Spleen (tissue), 11 donors: ENCODE measurements around the gene DIP2C. TPM values are rescaled to one million over a fixed set of nuclear protein-coding genes. Genes with fewer than 3 reads are reported as not detected.

Experiments
- DNase-seq: peaks from one replicate; pipeline ENCODE4 v3.0.0-alpha.2; 2020
- H3K27ac ChIP-seq, 8 donors: fragments of 200-600 bp; sonication (generic) in 7 of 8; 1 replicate in 4 of 8; 2 replicates in 4 of 8; pipeline versions ENCODE4 v1.5.0 to v1.8.0; 2016 to 2021; ENCODE audit warnings: inconsistent platforms in 4 of 8, mild to moderate bottlenecking in 4 of 8, moderate library complexity in 1 of 8
- H3K27me3 ChIP-seq, 7 donors: fragments of 200-600 bp; sonication (generic) in 6 of 7; replicated peaks in 1 of 7; 1 replicate in 4 of 7; 2 replicates in 3 of 7; pipeline versions ENCODE4 v1.5.0 to v1.8.0; 2016 to 2021; ENCODE audit warnings: inconsistent platforms in 3 of 7, mild to moderate bottlenecking in 1 of 7
- H3K36me3 ChIP-seq, 6 donors: fragments of 200-600 bp; sonication (generic) in 5 of 6; 1 replicate in 4 of 6; 2 replicates in 2 of 6; pipeline versions ENCODE4 v1.5.0 to v1.8.0; 2016 to 2021; ENCODE audit warnings: inconsistent platforms in 2 of 6
- H3K4me1 ChIP-seq, 6 donors: fragments of 200-600 bp; sonication (generic) in 5 of 6; 1 replicate in 3 of 6; 2 replicates in 3 of 6; pipeline versions ENCODE4 v1.5.0 to v1.8.0; 2016 to 2021; ENCODE audit warnings: inconsistent platforms in 3 of 6
- H3K4me3 ChIP-seq, 8 donors: fragments of 200-600 bp; sonication (generic) in 7 of 8; 1 replicate in 4 of 8; 2 replicates in 4 of 8; pipeline versions ENCODE4 v1.5.0 to v1.8.0; 2016 to 2021; ENCODE audit warnings: inconsistent platforms in 4 of 8, mild to moderate bottlenecking in 4 of 8, moderate library complexity in 2 of 8
- H3K9me3 ChIP-seq, 8 donors: fragments of 200-600 bp; sonication (generic) in 7 of 8; 1 replicate in 4 of 8; 2 replicates in 4 of 8; pipeline versions ENCODE4 v1.5.0 to v1.8.0; 2016 to 2021; ENCODE audit warnings: inconsistent platforms in 4 of 8
- POLR2A ChIP-seq, 3 donors: fragments of 450-650 bp; IDR thresholded peaks; one replicate each; pipeline ENCODE4 v1.5.1; 2017; ENCODE audit warnings: antibody characterized with exemption in 3 of 3, mild to moderate bottlenecking in 1 of 3
- POLR2AphosphoS5 ChIP-seq, 3 donors: sonication (generic); formaldehyde crosslinking; IDR thresholded peaks; one replicate each; pipeline ENCODE4 v1.5.1; 2017; ENCODE audit warnings: antibody characterized with exemption in 3 of 3
- WGBS, 5 donors: extraction: QIAGEN DNeasy Blood & Tissue Kit in 3 of 5; methylation state at CpG; one replicate each; pipeline versions ENCODE4 v1.1.5 to v1.1.7; 2013 to 2018; 5-methylcytosine and 5-hydroxymethylcytosine counted together
- intact Hi-C: fragments of 100-400 bp; cut with DNase I; formaldehyde crosslinking; loops from one replicate; pipeline ENCODE4 v1.15.0; 2023; ENCODE audit warnings: low total_unique reads
- polyA plus RNA-seq, 3 donors: library from polyadenylated mRNA; stranded (reverse); fragments of 200-250 nt; gene quantifications; one replicate each; pipeline ENCODE4 v1.2.1, GENCODE V29; 2013
- total RNA-seq, 7 donors: library from RNA; depleted of rRNA in 3 of 7; stranded (reverse); fragments of >200 nt in 3 of 7; fragmentation: NEBNext Ultra II Directional in 4 of 7; extraction: Animal tissue kit (Norgen Biotek cat#: 25700) in 4 of 7; gene quantifications; one replicate each; pipeline versions ENCODE4 v1.1.0 to v1.2.1, GENCODE V29; 2016 to 2021
- TF ChIP-seq, protein P1 (sequence below), 11 experiments: fragments of 200-600 bp in 7 of 11; fragments of 450-650 bp in 4 of 11; sonication (generic) in 4 of 11; IDR thresholded peaks in 8 of 11; conservative IDR thresholded peaks in 3 of 11; 1 replicate in 7 of 11; 2 replicates in 4 of 11; pipeline versions ENCODE4 v1.4.0 to v1.8.0; 2016 to 2021; ENCODE audit warnings: antibody characterized with exemption in 11 of 11, inconsistent platforms in 4 of 11, mild to moderate bottlenecking in 1 of 11
- donor health status: healthy with polysubstance abuse.
- donor health status: DM: no; HTN: no; CAD: no; lungs with moderate emphysema.
- donor health status: DM: no; HTN: no; CAD: no.
- donor health status: Bipolar disorder and iron deficiency.
- donor health status: healthy.
- donor health status: DM: no; HTN: no; CAD: no.
- donor health status: DM: yes; HTN: yes; CAD: no.

Gene DIP2C
- total and polyA plus RNA-seq, 10 donors = 2.2 to 13.1 (median 9.0) TPM

DNA sequence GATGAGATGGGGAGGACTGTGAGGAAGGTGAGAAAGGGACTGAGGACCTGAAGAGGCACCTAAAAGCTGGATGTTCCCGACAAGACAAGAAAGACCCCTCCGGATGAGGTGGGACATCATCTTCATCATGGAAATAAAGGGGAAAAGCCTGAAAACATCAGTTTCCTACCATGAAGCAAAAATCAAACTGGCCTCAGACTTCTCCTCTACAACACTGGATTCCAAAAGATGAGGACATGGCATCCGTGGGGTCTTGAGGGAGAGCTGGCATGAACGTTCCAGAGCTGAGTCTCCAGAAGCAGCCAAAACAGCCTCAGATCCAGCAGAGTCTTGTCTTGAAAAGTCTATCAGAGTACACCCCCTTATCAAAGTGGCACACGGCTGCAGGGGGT is 44.5 kb downstream of the DIP2C start:
- no peak for DNase-seq
- Histone ChIP-seq H3K4me3 (no peak overlapping the region), H3K4me1 (peaks cover 0 to 4% (median 0%) of the 10 kb centered on the region in 6 donors), H3K36me3 (no peaks in the 10 kb centered on the region), H3K27me3 (no peaks in the 10 kb centered on the region), H3K9me3 (peaks cover 0 to 15% (median 13%) of the 10 kb centered on the region in 8 donors), H3K27ac (no peak overlapping the region)
- no peak for TF ChIP-seq POLR2A (IDR thresholded peaks at IDR 0.05)
- no peak for TF ChIP-seq POLR2AphosphoS5 (IDR thresholded peaks at IDR 0.05)
- TF ChIP-seq, protein P1, sequence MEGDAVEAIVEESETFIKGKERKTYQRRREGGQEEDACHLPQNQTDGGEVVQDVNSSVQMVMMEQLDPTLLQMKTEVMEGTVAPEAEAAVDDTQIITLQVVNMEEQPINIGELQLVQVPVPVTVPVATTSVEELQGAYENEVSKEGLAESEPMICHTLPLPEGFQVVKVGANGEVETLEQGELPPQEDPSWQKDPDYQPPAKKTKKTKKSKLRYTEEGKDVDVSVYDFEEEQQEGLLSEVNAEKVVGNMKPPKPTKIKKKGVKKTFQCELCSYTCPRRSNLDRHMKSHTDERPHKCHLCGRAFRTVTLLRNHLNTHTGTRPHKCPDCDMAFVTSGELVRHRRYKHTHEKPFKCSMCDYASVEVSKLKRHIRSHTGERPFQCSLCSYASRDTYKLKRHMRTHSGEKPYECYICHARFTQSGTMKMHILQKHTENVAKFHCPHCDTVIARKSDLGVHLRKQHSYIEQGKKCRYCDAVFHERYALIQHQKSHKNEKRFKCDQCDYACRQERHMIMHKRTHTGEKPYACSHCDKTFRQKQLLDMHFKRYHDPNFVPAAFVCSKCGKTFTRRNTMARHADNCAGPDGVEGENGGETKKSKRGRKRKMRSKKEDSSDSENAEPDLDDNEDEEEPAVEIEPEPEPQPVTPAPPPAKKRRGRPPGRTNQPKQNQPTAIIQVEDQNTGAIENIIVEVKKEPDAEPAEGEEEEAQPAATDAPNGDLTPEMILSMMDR (IDR thresholded peaks at IDR 0.05 in 8 of 11, conservative IDR thresholded peaks at IDR 0.05 in 3 of 11) = no peak
- WGBS, 5 donors = 72 to 98% (median 94%) methylated on average over 5 of the region's 5 CpGs
- intact Hi-C loops = no loop called here

DNA sequence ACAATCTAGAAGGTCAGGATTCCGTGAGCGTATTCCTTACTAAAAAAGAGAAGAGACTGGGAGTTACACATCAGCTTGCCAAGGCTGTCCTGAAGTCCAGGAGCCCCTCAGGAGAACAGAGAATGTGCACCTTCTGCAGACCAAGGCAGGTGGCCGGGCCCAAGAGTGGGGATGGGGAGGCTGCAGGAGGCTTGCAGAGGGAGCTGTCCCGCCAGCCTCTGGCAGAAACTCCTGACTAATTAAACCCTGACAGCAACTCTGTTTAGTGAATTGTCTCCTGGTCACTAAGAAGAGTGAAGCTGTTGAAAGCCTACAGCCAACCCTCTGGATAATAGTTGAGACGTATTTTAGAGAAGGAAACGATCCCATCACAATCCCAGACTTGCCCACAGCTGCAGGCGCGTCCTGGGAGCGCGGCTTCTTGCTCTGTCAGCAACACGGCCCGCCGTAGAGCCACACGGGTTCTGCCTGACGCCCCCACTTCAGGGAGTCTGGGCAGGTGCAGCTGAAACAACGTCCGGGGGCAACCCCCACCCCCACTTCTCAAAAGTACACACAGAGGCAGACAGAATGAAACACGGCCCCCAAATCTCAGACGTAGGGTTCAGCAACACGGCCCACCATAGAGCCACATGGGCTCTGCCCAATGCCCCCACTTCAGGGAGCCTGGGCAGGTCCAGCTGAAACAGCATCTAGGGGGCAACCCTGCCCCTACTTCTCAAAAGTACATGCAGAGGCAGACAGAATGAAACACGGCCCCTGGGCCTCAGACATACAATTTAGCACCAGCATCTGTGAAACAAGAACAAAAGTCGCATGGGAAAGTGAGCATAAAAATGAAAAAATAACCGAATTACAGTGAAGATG is 45.2 kb downstream of the DIP2C start:
- peaks cover 0 to 15% (median 13%) of the 10 kb centered on the region in 8 donors for H3K9me3 ChIP-seq
- no peaks in the 10 kb centered on the region for H3K36me3 ChIP-seq
- no peak overlapping the region for H3K27ac ChIP-seq
- H3K4me1 ChIP-seq = no peaks in the 10 kb centered on the region
- TF ChIP-seq POLR2A (IDR thresholded peaks at IDR 0.05) = no peak
- TF ChIP-seq POLR2AphosphoS5 (IDR thresholded peaks at IDR 0.05) = no peak
- TF ChIP-seq, protein P1 (IDR thresholded peaks at IDR 0.05 in 8 of 11, conservative IDR thresholded peaks at IDR 0.05 in 3 of 11) = no peak
- no peak for DNase-seq
- H3K27me3 ChIP-seq = no peaks in the 10 kb centered on the region
- 83 to 90% (median 88%) methylated on average over 23 of the region's 23 CpGs for WGBS, 5 donors
- intact Hi-C loops = no loop called here
- no peak overlapping the region for H3K4me3 ChIP-seq

DNA sequence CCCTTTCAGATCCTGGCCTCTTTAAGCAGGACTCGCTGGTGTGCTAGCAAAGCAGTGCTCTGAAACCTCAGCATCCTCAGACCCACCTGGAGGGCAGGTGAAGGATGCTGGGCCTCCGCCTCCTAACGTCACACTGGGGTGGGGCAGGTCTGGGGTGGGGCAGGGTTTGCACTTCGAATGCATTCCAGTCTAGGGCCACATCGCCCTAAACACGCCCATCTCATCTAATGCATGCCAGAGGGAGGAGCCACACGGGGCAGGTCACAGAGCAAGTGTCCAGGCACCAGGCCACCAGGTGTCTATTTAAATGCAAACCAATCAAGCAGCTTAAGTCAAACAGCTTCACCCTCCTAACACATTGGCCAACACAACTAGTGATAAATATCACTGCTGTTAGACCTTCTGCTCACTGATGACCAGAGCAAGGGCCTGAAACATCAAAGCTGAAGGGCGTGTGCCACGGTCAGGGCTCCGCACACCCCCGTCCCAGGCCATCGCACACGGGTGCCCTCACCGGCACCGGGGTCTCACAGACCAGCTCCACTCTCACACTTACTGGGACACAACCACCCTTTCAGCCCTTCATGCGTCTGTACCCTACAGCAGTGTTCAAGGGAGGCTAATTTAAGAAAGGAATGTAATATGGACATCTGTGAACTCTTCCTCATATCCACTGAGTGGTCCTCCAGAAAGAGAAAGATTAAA is 47.1 kb downstream of the DIP2C start:
- Histone ChIP-seq H3K9me3 (peaks cover 0 to 15% (median 13%) of the 10 kb centered on the region in 8 donors), H3K36me3 (no peaks in the 10 kb centered on the region), H3K27ac (no peak overlapping the region), H3K4me3 (no peak overlapping the region), H3K4me1 (no peaks in the 10 kb centered on the region), H3K27me3 (peaks cover 0 to 9% (median 0%) of the 10 kb centered on the region in 7 donors)
- DNase-seq = peak; percentile 51
- intact Hi-C loops = no loop called here
- TF ChIP-seq, protein P1 (IDR thresholded peaks at IDR 0.05 in 8 of 11, conservative IDR thresholded peaks at IDR 0.05 in 3 of 11) = no peak
- TF ChIP-seq POLR2AphosphoS5 (IDR thresholded peaks at IDR 0.05) (no peak), POLR2A (IDR thresholded peaks at IDR 0.05) (no peak)
- WGBS, 5 donors = 88 to 93% (median 91%) methylated on average over 16 of the region's 16 CpGs
